Left renal cortex interstitium (tissue), 4 donors: Measurements from ENCODE around the gene UQCRC2. TPM values are rescaled to one million over a fixed set of nuclear protein-coding genes. Genes with fewer than 3 reads are reported as not detected.
"Not testable (repeated sequence)": the region's sequence is repeated elsewhere in the genome, so short reads cannot be mapped to it uniquely, and the experiment has no call there.

Experiments
- DNase-seq, 4 donors: peaks; one replicate each; pipeline ENCODE4 v3.0.0-alpha.2; 2013; ENCODE audit warnings: low read depth in 4 of 4, low spot score in 2 of 4, missing footprints in 1 of 4
- polyA plus RNA-seq, 4 donors: library from polyadenylated mRNA; unstranded; fragments of 120-200 nt; gene quantifications; one replicate each; pipeline ENCODE4 v1.2.1, GENCODE V29; 2013; ENCODE audit not compliant: insufficient read length in 4 of 4

Gene UQCRC2
- polyA plus RNA-seq, 4 donors = 270 to 342 (median 320) TPM

GRCh38 chr16:22007509-22008214 lies 54.5 kb downstream of the UQCRC2 start, which contains the start of gene MOSMO:
MOSMO (plus strand) TSS chr16:22008111; CDS start chr16:22008302, 191 bp downstream.
- peak in 1 of 4 donors; percentile 33 for DNase-seq

- DNase-seq = no peak
These were observed 55.3 kb downstream of the UQCRC2 start for GRCh38 chr16:22008215-22009059.

GRCh38 chr16:22010902-22011301 lies 57.7 kb downstream of the UQCRC2 start:
- no peak for DNase-seq

GRCh38 chr16:22012241-22012640 lies 59.1 kb downstream of the UQCRC2 start:
- no peak for DNase-seq

- DNase-seq = no peak
These were observed 60.3 kb downstream of the UQCRC2 start for GRCh38 chr16:22013486-22013885.

GRCh38 chr16:22014271-22014873 lies 61.2 kb downstream of the UQCRC2 start:
- DNase-seq = no peak

- DNase-seq = no peak
These were observed 63.8 kb downstream of the UQCRC2 start for GRCh38 chr16:22016927-22017326.

- DNase-seq = no peak
These were observed 65.4 kb downstream of the UQCRC2 start for GRCh38 chr16:22018559-22018958.

GRCh38 chr16:22022151-22022550 lies 69.0 kb downstream of the UQCRC2 start:
- DNase-seq = no peak

- no peak for DNase-seq
These were observed 70.3 kb downstream of the UQCRC2 start for GRCh38 chr16:22023505-22023904.

GRCh38 chr16:22024785-22025184 lies 71.6 kb downstream of the UQCRC2 start:
- DNase-seq = not testable (repeated sequence)

- DNase-seq = no peak
These were observed 74.5 kb downstream of the UQCRC2 start for GRCh38 chr16:22027633-22028032.

GRCh38 chr16:22029632-22030031 lies 76.5 kb downstream of the UQCRC2 start:
- no peak for DNase-seq

- DNase-seq = no peak
These were observed 77.1 kb downstream of the UQCRC2 start for GRCh38 chr16:22030087-22030812.

GRCh38 chr16:22031483-22032083 lies 78.4 kb downstream of the UQCRC2 start:
- no peak for DNase-seq

Other genes starting within 250 kb of the UQCRC2 start
- gene NPIPB4, start 95.6 kb upstream of the UQCRC2 start, polyA plus RNA-seq = 100 to 1,000 TPM in 2 of 4 donors, 10 to 100 TPM in 2; 27.0 to 267 (median 93.8) TPM
- gene PDZD9, start 47.8 kb downstream of the UQCRC2 start, polyA plus RNA-seq = under 1 TPM; 0.27 to 0.65 (median 0.55) TPM
- 10 to 100 TPM; 17.5 to 25.3 (median 21.1) TPM for gene MOSMO, start 54.8 kb downstream of the UQCRC2 start, polyA plus RNA-seq
- 1 to 10 TPM in 3 of 4 donors, under 1 TPM in 1; 0.96 to 6.0 (median 2.3) TPM for gene VWA3A, start 139.2 kb downstream of the UQCRC2 start, polyA plus RNA-seq
- gene SDR42E2, start 209.1 kb downstream of the UQCRC2 start, polyA plus RNA-seq = under 1 TPM; 0.11 to 0.33 (median 0.23) TPM